Natural killer cell (primary cell): Measurements from ENCODE around the gene MICALL1. TPM values are rescaled to one million over a fixed set of nuclear protein-coding genes. Genes with fewer than 3 reads are reported as not detected.
A peak's percentile ranks its signal among the peaks of the same experiment; 100 is the strongest.

Experiments
- ATAC-seq, 3 donors: fragments of 150-1000 bp in 2 of 3; fragments of 200-7000 bp in 1 of 3; cut with Tn5 transposase; 1 replicate in 1 of 3; 2 replicates in 2 of 3; pipeline ENCODE4 v1.10.0; 2021; ENCODE audit warnings: mild to moderate bottlenecking in 2 of 3, moderate library complexity in 2 of 3
- DNase-seq, 2 donors: peaks; one replicate each; pipeline versions ENCODE4 v3.0.0 to v3.0.0-alpha.2; 2013 to 2021; ENCODE audit warnings: mixed read lengths in 1 of 2
- H3K27ac ChIP-seq: one replicate; pipeline ENCODE4 v1.5.1; 2013; ENCODE audit warnings: mild to moderate bottlenecking, low read length
- H3K27me3 ChIP-seq: one replicate; pipeline ENCODE4 v1.6.1; 2013; ENCODE audit warnings: low read length; ENCODE audit not compliant: control insufficient read depth, insufficient read depth
- H3K36me3 ChIP-seq: one replicate; pipeline ENCODE4 v1.6.1; 2013; ENCODE audit warnings: low read length; ENCODE audit not compliant: control insufficient read depth, insufficient read depth
- H3K4me1 ChIP-seq: one replicate; pipeline ENCODE4 v1.6.1; 2013; ENCODE audit warnings: low read length; ENCODE audit not compliant: control insufficient read depth, insufficient read depth
- H3K4me3 ChIP-seq: one replicate; pipeline ENCODE4 v1.5.1; 2013; ENCODE audit warnings: low read length
- H3K9me3 ChIP-seq: one replicate; pipeline ENCODE4 v1.6.1; 2013; ENCODE audit warnings: low read length; ENCODE audit not compliant: control insufficient read depth, insufficient read depth
- H3K27ac Mint-ChIP-seq, 2 donors: one replicate each; pipeline ENCODE4 v1.8.0; 2022; ENCODE audit warnings: mild to moderate bottlenecking in 2 of 2, mixed read lengths in 2 of 2, moderate library complexity in 1 of 2
- H3K27me3 Mint-ChIP-seq, 2 donors: one replicate each; pipeline ENCODE4 v1.8.0; 2022; ENCODE audit warnings: low read depth in 2 of 2, mixed read lengths in 2 of 2
- H3K36me3 Mint-ChIP-seq: one replicate; pipeline ENCODE4 v1.8.0; 2022; ENCODE audit warnings: mixed read lengths
- H3K4me1 Mint-ChIP-seq, 2 donors: one replicate each; pipeline ENCODE4 v1.8.0; 2022; ENCODE audit warnings: mixed read lengths in 2 of 2
- H3K4me3 Mint-ChIP-seq: one replicate; pipeline ENCODE4 v1.8.0; 2022; ENCODE audit warnings: mild to moderate bottlenecking, moderate library complexity, mixed read lengths
- H3K9me3 Mint-ChIP-seq, 2 donors: one replicate each; pipeline ENCODE4 v1.8.0; 2022; ENCODE audit warnings: mixed read lengths in 2 of 2
- CTCF ChIP-seq: fragments of 200-600 bp; IDR thresholded peaks from one replicate; pipeline ENCODE4 v1.8.0; 2022; ENCODE audit warnings: antibody characterized with exemption
- WGBS: methylation state at CpG from one replicate; pipeline ENCODE4 v1.1.7; 2013; ENCODE audit warnings: missing lambda C conversion rate; ENCODE audit not compliant: insufficient coverage; 5-methylcytosine and 5-hydroxymethylcytosine counted together
- intact Hi-C: fragments of 100-400 bp; cut with micrococcal nuclease; formaldehyde crosslinking; loops from one replicate; pipeline ENCODE4 v1.14.2; 2022
- total RNA-seq, 4 donors: library from RNA; stranded (reverse); fragments of 120-200 nt in 1 of 4; gene quantifications; one replicate each; pipeline versions ENCODE4 v1.2.3 to v1.2.4, GENCODE V29; 2013 to 2022

Gene MICALL1
- total RNA-seq, 3 donors from 2014 or later (not counting 1 experiment from before 2014, with no cell fraction given), result 24.6 to 34.3 (median 32.4) TPM

- Mint-ChIP-seq H3K4me1 (peaks cover 10 to 16% of the 10 kb centered on the region in 2 donors), H3K27me3 (no peaks in the 10 kb centered on the region), H3K9me3 (no peaks in the 10 kb centered on the region), H3K27ac (peak overlapping the region; percentile 87 to 93), H3K36me3 (no peaks in the 10 kb centered on the region), H3K4me3 (peak overlapping the region; percentile 42)
- H3K36me3 ChIP-seq, result no peaks in the 10 kb centered on the region
- intact Hi-C loops, result no loop called here
- H3K4me1 ChIP-seq, result peaks cover 25% of the 10 kb centered on the region
- H3K27me3 ChIP-seq, result no peaks in the 10 kb centered on the region
- ATAC-seq (no peak), DNase-seq (no peak)
- H3K27ac ChIP-seq, result peak overlapping the region; percentile 62
- TF ChIP-seq CTCF, result no peak
- no peak overlapping the region for H3K4me3 ChIP-seq
- 93% methylated on average over 3 of the region's 3 CpGs for WGBS
- no peaks in the 10 kb centered on the region for H3K9me3 ChIP-seq
Observed at GRCh38 chr22:37896939-37897338, 9.2 kb upstream of the MICALL1 start.

DNA sequence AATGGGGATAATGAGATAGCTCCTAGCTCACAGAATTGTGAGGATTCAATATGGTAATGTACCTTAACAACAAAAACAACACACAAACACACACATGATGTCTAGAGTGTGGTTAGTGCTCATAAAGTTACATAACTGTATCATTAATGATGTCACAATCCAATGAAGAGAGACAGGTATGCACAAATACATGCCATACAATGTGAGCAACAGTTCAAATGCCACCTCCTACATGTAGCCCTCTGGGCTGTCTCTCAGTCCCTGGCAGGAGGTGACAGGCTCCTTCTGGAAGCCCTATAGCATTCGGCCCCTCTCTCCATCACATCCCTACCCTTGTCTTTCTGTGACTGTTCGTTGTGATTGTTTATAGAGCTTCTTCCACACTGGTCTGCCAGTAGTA lies 8.3 kb upstream of the MICALL1 start:
- intact Hi-C loops, result no loop called here
- no peaks in the 10 kb centered on the region for H3K9me3 ChIP-seq
- Mint-ChIP-seq H3K9me3 (no peaks in the 10 kb centered on the region), H3K36me3 (no peaks in the 10 kb centered on the region), H3K27me3 (no peaks in the 10 kb centered on the region), H3K4me3 (no peak overlapping the region), H3K27ac (peak overlapping the region; percentile 33 to 48), H3K4me1 (peaks cover 10 to 16% of the 10 kb centered on the region in 2 donors)
- no peak overlapping the region for H3K4me3 ChIP-seq
- 100% methylated on average over 1 of the region's 2 CpGs for WGBS
- peaks cover 25% of the 10 kb centered on the region for H3K4me1 ChIP-seq
- H3K36me3 ChIP-seq, result no peaks in the 10 kb centered on the region
- ATAC-seq (no peak), DNase-seq (no peak)
- no peak overlapping the region for H3K27ac ChIP-seq
- no peaks in the 10 kb centered on the region for H3K27me3 ChIP-seq
- TF ChIP-seq CTCF, result no peak

DNA sequence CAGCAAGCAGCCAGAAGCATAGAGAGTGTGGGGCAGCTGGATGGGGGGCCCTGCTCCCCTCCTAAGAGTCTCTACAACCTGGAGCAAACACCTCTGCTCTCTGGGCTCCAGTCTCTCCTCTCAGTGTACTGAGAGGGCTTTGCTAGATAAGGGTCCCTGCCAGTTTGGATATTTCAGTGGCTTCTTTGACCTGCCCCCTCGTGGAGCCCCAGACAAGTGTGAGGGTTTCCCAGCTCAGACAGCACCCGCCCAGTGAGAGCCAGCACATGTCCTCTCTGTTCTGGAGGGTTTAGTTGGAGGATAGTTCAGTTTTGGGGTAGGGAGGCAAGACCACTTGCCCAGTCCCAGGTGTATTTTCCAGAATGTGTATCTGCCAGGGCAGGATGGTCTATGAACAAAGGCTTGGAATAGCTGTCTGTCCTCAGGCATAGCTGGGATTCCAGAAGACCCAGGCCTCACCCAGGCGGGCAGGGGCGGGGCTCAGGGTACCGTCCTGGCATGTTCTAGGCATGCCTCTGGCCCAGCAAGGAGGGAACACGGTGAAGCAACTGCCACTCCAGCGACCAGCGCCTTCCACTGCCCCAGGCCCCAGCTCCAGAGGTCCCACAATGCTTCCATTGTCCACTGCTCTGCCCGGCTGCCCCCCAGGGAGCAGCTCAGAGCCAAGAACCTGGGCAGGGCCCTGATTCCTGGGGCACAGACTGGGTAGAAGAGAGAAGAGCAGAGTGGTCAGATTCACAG lies 7.5 kb upstream of the MICALL1 start:
- Mint-ChIP-seq H3K27ac (peak overlapping the region; percentile 33 to 48), H3K4me3 (no peak overlapping the region), H3K9me3 (no peaks in the 10 kb centered on the region), H3K27me3 (no peaks in the 10 kb centered on the region), H3K4me1 (peaks cover 10 to 15% of the 10 kb centered on the region in 2 donors), H3K36me3 (no peaks in the 10 kb centered on the region)
- no peak for ATAC-seq
- H3K27me3 ChIP-seq, result no peaks in the 10 kb centered on the region
- peaks cover 25% of the 10 kb centered on the region for H3K4me1 ChIP-seq
- no peak overlapping the region for H3K4me3 ChIP-seq
- no peak for DNase-seq
- no peaks in the 10 kb centered on the region for H3K36me3 ChIP-seq
- TF ChIP-seq CTCF, result no peak
- H3K9me3 ChIP-seq, result no peaks in the 10 kb centered on the region
- intact Hi-C loops, result no loop called here
- 90% methylated on average over 9 of the region's 9 CpGs for WGBS
- no peak overlapping the region for H3K27ac ChIP-seq
